BLaER1 (cell line): Measurements from ENCODE around the gene F5.

Experiments
- H3K27ac ChIP-seq: shearing (Covaris generic); formaldehyde crosslinking; 2 replicates; pipeline ENCODE4 v1.8.1; 2022
- H3K27me3 ChIP-seq: shearing (Covaris generic); formaldehyde crosslinking; 2 replicates; pipeline ENCODE4 v1.8.1; 2022
- H3K36me3 ChIP-seq: shearing (Covaris generic); formaldehyde crosslinking; 2 replicates; pipeline ENCODE4 v1.8.1; 2022
- H3K4me1 ChIP-seq: shearing (Covaris generic); formaldehyde crosslinking; 2 replicates; pipeline ENCODE4 v1.8.1; 2022
- H3K4me2 ChIP-seq: shearing (Covaris generic); formaldehyde crosslinking; 2 replicates; pipeline ENCODE4 v1.8.1; 2022
- H3K4me3 ChIP-seq: shearing (Covaris generic); formaldehyde crosslinking; 2 replicates; pipeline ENCODE4 v1.8.1; 2022
- H3K9ac ChIP-seq: shearing (Covaris generic); formaldehyde crosslinking; 2 replicates; pipeline ENCODE4 v1.8.1; 2022
- H3K9me3 ChIP-seq: shearing (Covaris generic); formaldehyde crosslinking; 2 replicates; pipeline ENCODE4 v1.8.1; 2022
- H4K20me1 ChIP-seq: shearing (Covaris generic); formaldehyde crosslinking; 2 replicates; pipeline ENCODE4 v1.8.1; 2022
- Cebpa-rat ChIP-seq: shearing (Covaris generic); IDR thresholded peaks from 2 replicates; pipeline ENCODE4 v1.8.1; 2022

F5 gene

GRCh38 chr1:169571450-169571849 lies 14.8 kb downstream of the F5 start:
- no peak for TF ChIP-seq Cebpa-rat
- no peak overlapping the region for H3K4me2 ChIP-seq
- no peaks in the 10 kb centered on the region for H4K20me1 ChIP-seq
- H3K27ac ChIP-seq: no peak overlapping the region
- H3K27me3 ChIP-seq: no peaks in the 10 kb centered on the region
- no peak overlapping the region for H3K9ac ChIP-seq
- H3K9me3 ChIP-seq: no peaks in the 10 kb centered on the region
- no peak overlapping the region for H3K4me3 ChIP-seq
- no peaks in the 10 kb centered on the region for H3K36me3 ChIP-seq
- no peaks in the 10 kb centered on the region for H3K4me1 ChIP-seq

- no peak overlapping the region for H3K4me3 ChIP-seq
- H3K4me2 ChIP-seq: no peak overlapping the region
- H3K4me1 ChIP-seq: no peaks in the 10 kb centered on the region
- H3K9me3 ChIP-seq: no peaks in the 10 kb centered on the region
- H3K36me3 ChIP-seq: no peaks in the 10 kb centered on the region
- H3K9ac ChIP-seq: no peak overlapping the region
- no peak overlapping the region for H3K27ac ChIP-seq
- no peak for TF ChIP-seq Cebpa-rat
- H4K20me1 ChIP-seq: no peaks in the 10 kb centered on the region
- H3K27me3 ChIP-seq: no peaks in the 10 kb centered on the region
Observed at GRCh38 chr1:169570172-169570574, 16.1 kb downstream of the F5 start.

DNA sequence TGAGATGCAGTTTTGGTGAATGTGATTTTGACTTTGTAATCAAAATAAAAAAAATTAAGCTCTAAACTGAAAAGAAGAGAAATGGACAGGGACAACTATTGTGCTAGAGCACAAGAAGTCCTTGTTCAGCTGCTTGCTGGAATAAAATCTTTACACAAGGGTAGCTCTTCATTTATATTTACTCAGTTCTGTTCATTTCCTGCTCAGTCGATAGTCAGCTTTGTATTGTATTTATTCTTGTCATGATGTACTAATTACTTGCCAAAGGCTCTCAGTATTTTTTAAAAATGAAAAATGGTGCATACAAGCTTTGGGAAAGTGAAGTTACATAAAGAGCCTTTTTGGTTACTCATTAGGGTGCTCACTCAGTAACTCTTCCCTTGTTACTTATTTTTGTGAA lies 17.8 kb downstream of the F5 start:
- Histone ChIP-seq H3K4me2 (no peak overlapping the region), H3K27me3 (no peaks in the 10 kb centered on the region), H3K4me3 (no peak overlapping the region), H4K20me1 (no peaks in the 10 kb centered on the region), H3K9me3 (no peaks in the 10 kb centered on the region), H3K36me3 (no peaks in the 10 kb centered on the region), H3K9ac (no peak overlapping the region), H3K4me1 (no peaks in the 10 kb centered on the region), H3K27ac (no peak overlapping the region)
- no peak for TF ChIP-seq Cebpa-rat

- H3K9me3 ChIP-seq: no peaks in the 10 kb centered on the region
- no peaks in the 10 kb centered on the region for H3K36me3 ChIP-seq
- H3K27me3 ChIP-seq: no peaks in the 10 kb centered on the region
- TF ChIP-seq Cebpa-rat: peak; percentile 65; the same call in 1 of the 2 replicates
- no peaks in the 10 kb centered on the region for H4K20me1 ChIP-seq
- H3K4me2 ChIP-seq: no peak overlapping the region
- no peak overlapping the region for H3K4me3 ChIP-seq
- no peaks in the 10 kb centered on the region for H3K4me1 ChIP-seq
- no peak overlapping the region for H3K27ac ChIP-seq
- H3K9ac ChIP-seq: no peak overlapping the region
Observed at GRCh38 chr1:169565335-169566271, 20.7 kb downstream of the F5 start.

- no peak overlapping the region for H3K4me2 ChIP-seq
- no peaks in the 10 kb centered on the region for H3K36me3 ChIP-seq
- no peak overlapping the region for H3K4me3 ChIP-seq
- H3K27ac ChIP-seq: no peak overlapping the region
- H3K9me3 ChIP-seq: no peaks in the 10 kb centered on the region
- no peaks in the 10 kb centered on the region for H3K4me1 ChIP-seq
- H3K27me3 ChIP-seq: no peaks in the 10 kb centered on the region
- H3K9ac ChIP-seq: no peak overlapping the region
- TF ChIP-seq Cebpa-rat: no peak
- H4K20me1 ChIP-seq: no peaks in the 10 kb centered on the region
Observed at GRCh38 chr1:169563650-169564049, 22.6 kb downstream of the F5 start.

DNA sequence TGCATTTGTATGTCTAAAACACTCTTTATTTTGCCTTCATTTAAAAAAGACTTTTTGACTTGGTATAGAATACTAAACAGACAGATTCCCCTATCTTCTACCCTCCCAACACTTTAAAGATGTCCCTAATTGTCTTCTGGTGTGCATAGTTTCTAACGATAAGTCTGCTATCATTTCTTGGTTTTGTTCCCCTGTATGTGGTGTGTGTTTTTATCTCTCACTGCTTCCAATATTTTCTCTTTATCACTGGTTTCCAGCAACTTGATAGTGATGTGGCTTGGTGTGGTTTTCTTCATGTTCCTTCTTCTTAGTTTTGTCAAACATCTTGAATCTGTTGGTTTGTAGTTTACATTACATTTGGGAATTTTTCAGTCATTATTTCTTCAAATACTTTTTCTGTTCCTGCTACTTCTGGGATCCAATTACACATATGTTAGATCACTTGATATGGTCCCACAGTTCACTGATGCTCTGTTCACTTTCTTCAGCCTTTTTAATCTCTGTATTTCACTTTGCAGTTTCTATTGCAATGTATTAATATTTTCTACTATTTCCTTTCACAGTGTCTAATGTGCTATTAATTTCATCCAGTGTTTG lies 23.2 kb downstream of the F5 start:
- Histone ChIP-seq H3K9me3 (no peaks in the 10 kb centered on the region), H3K36me3 (no peaks in the 10 kb centered on the region), H3K27ac (no peak overlapping the region), H3K27me3 (no peaks in the 10 kb centered on the region), H4K20me1 (no peaks in the 10 kb centered on the region), H3K4me2 (no peak overlapping the region), H3K9ac (no peak overlapping the region), H3K4me1 (no peaks in the 10 kb centered on the region), H3K4me3 (no peak overlapping the region)
- no peak for TF ChIP-seq Cebpa-rat

GRCh38 chr1:169561692-169562091 lies 24.6 kb downstream of the F5 start:
- H3K4me1 ChIP-seq: no peaks in the 10 kb centered on the region
- H3K36me3 ChIP-seq: no peaks in the 10 kb centered on the region
- no peaks in the 10 kb centered on the region for H3K9me3 ChIP-seq

GRCh38 chr1:169557131-169557530 lies 29.1 kb downstream of the F5 start:
- TF ChIP-seq Cebpa-rat: no peak
- no peaks in the 10 kb centered on the region for H3K4me1 ChIP-seq
- H4K20me1 ChIP-seq: no peaks in the 10 kb centered on the region
- no peaks in the 10 kb centered on the region for H3K36me3 ChIP-seq
- no peaks in the 10 kb centered on the region for H3K9me3 ChIP-seq
- no peak overlapping the region for H3K27ac ChIP-seq
- no peak overlapping the region for H3K4me2 ChIP-seq
- no peak overlapping the region for H3K4me3 ChIP-seq
- H3K9ac ChIP-seq: no peak overlapping the region
- H3K27me3 ChIP-seq: no peaks in the 10 kb centered on the region

More at GRCh38 chr1:169561692-169562091, 24.6 kb downstream of the F5 start:
- H3K4me3 ChIP-seq: no peak overlapping the region
- no peaks in the 10 kb centered on the region for H4K20me1 ChIP-seq
- no peaks in the 10 kb centered on the region for H3K27me3 ChIP-seq
- H3K9ac ChIP-seq: no peak overlapping the region
- no peak for TF ChIP-seq Cebpa-rat
- H3K27ac ChIP-seq: no peak overlapping the region
- no peak overlapping the region for H3K4me2 ChIP-seq

DNA sequence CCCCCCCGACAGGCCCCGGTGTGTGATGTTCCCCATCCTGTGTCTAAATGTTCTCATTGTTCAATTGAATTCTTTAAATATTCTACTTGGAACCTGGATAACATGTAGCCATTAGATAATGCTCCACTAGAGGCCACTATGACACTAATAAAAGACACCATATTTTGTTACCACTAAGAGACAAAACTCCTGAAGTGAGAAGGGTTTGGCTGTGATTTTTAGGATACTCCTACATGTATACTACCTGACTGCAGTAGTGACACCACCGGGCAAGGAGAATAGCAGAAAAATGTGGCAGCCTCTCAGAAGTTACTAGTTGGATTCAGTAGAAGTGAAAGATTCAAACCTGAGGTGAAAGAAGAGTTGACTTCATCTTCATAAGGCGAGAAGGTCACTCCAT lies 36.0 kb downstream of the F5 start:
- TF ChIP-seq Cebpa-rat: no peak
- H3K9ac ChIP-seq: no peak overlapping the region
- no peaks in the 10 kb centered on the region for H3K4me1 ChIP-seq
- no peaks in the 10 kb centered on the region for H3K27me3 ChIP-seq
- H3K9me3 ChIP-seq: no peaks in the 10 kb centered on the region
- no peaks in the 10 kb centered on the region for H3K36me3 ChIP-seq
- no peak overlapping the region for H3K4me2 ChIP-seq
- H3K27ac ChIP-seq: no peak overlapping the region
- no peaks in the 10 kb centered on the region for H4K20me1 ChIP-seq
- no peak overlapping the region for H3K4me3 ChIP-seq

- H3K9me3 ChIP-seq: no peaks in the 10 kb centered on the region
- H3K27ac ChIP-seq: no peak overlapping the region
- H3K27me3 ChIP-seq: no peaks in the 10 kb centered on the region
Observed at GRCh38 chr1:169548282-169548681, 38.0 kb downstream of the F5 start.

More at GRCh38 chr1:169548282-169548681, 38.0 kb downstream of the F5 start:
- no peak for TF ChIP-seq Cebpa-rat
- Histone ChIP-seq H4K20me1 (no peaks in the 10 kb centered on the region), H3K4me2 (no peak overlapping the region), H3K4me1 (no peaks in the 10 kb centered on the region), H3K36me3 (no peaks in the 10 kb centered on the region), H3K9ac (no peak overlapping the region), H3K4me3 (no peak overlapping the region)
